Vagina (tissue), 2 donors: ENCODE measurements around the gene PCBP3. TPM values are rescaled to one million over a fixed set of nuclear protein-coding genes. Genes with fewer than 3 reads are reported as not detected.

Source experiments
- DNase-seq, 2 donors: peaks; one replicate each; pipeline ENCODE4 v3.0.0-alpha.2; 2017; ENCODE audit errors: extremely low spot score in 2 of 2
- H3K27ac ChIP-seq: fragments of 200-600 bp; sonication (generic); one replicate; pipeline ENCODE4 v1.5.1; 2019
- H3K27me3 ChIP-seq: fragments of 200-600 bp; sonication (generic); one replicate; pipeline ENCODE4 v1.5.1; 2019
- H3K36me3 ChIP-seq, 2 donors: fragments of 200-600 bp; sonication (generic); one replicate each; pipeline ENCODE4 v1.5.1; 2017 to 2019
- H3K4me1 ChIP-seq: fragments of 200-600 bp; sonication (generic); one replicate; pipeline ENCODE4 v1.5.1; 2019
- H3K4me3 ChIP-seq, 2 donors: fragments of 200-600 bp; sonication (generic); 1 replicate in 1 of 2; 2 replicates in 1 of 2; pipeline ENCODE4 v1.5.1; 2016 to 2019
- H3K9me3 ChIP-seq: fragments of 200-600 bp; sonication (generic); one replicate; pipeline ENCODE4 v1.5.1; 2019
- CTCF ChIP-seq, 3 experiments: fragments of 450-650 bp in 2 of 3; fragments of 200-600 bp in 1 of 3; sonication (generic) in 1 of 3; IDR thresholded peaks; one replicate each; pipeline ENCODE4 v1.5.1; 2017 to 2019; ENCODE audit warnings: antibody characterized with exemption in 3 of 3, mild to moderate bottlenecking in 2 of 3, moderate library complexity in 2 of 3
- POLR2A ChIP-seq, 2 donors: fragments of 450-650 bp; IDR thresholded peaks; one replicate each; pipeline ENCODE4 v1.6.1; 2017; ENCODE audit warnings: antibody characterized with exemption in 2 of 2, mild to moderate bottlenecking in 2 of 2, moderate library complexity in 2 of 2
- POLR2AphosphoS5 ChIP-seq, 2 donors: sonication (generic); formaldehyde crosslinking; IDR thresholded peaks; one replicate each; pipeline ENCODE4 v1.9.0; 2017; ENCODE audit warnings: antibody characterized with exemption in 2 of 2, mild to moderate bottlenecking in 2 of 2, low read depth in 1 of 2; ENCODE audit not compliant: insufficient read depth in 1 of 2
- intact Hi-C: fragments of 100-400 bp; cut with DNase I; formaldehyde crosslinking; loops from one replicate; pipeline ENCODE4 v1.15.1; 2023
- total RNA-seq: library from RNA; depleted of rRNA; stranded (reverse); fragments of >200 nt; gene quantifications from one replicate; pipeline ENCODE4 v1.2.3, GENCODE V29; 2016

Gene PCBP3
- total RNA-seq, 1 donor from 2014 or later: 4.9 TPM

GRCh38 chr21:45943630-45944540, 300.4 kb downstream of the PCBP3 start:
- no peaks in the 10 kb centered on the region for H3K9me3 ChIP-seq
- no peak overlapping the region for H3K4me3 ChIP-seq
- no peaks in the 10 kb centered on the region for H3K36me3 ChIP-seq
- DNase-seq: no peak
- H3K4me1 ChIP-seq: peaks cover 6% of the 10 kb centered on the region
- TF ChIP-seq POLR2AphosphoS5 (IDR thresholded peaks at IDR 0.05; ENCODE audit: insufficient read depth in 1 of 2, low read depth in 1 of 2): no peak
- TF ChIP-seq POLR2A (IDR thresholded peaks at IDR 0.05): no peak
- no peak for TF ChIP-seq CTCF (IDR thresholded peaks at IDR 0.05)
- no peaks in the 10 kb centered on the region for H3K27me3 ChIP-seq
- no peak overlapping the region for H3K27ac ChIP-seq
- intact Hi-C loops: no loop called here

GRCh38 chr21:45944601-45945000, 301.1 kb downstream of the PCBP3 start:
- intact Hi-C loops: no loop called here

GRCh38 chr21:45945066-45945867, 301.7 kb downstream of the PCBP3 start:
- Histone ChIP-seq H3K27me3 (no peaks in the 10 kb centered on the region), H3K4me1 (peaks cover 18% of the 10 kb centered on the region), H3K36me3 (no peaks in the 10 kb centered on the region), H3K9me3 (no peaks in the 10 kb centered on the region), H3K27ac (no peak overlapping the region), H3K4me3 (no peak overlapping the region)
- intact Hi-C loops: no loop called here
- no peak for DNase-seq
- TF ChIP-seq POLR2AphosphoS5 (IDR thresholded peaks at IDR 0.05; ENCODE audit: insufficient read depth in 1 of 2, low read depth in 1 of 2): no peak
- TF ChIP-seq POLR2A (IDR thresholded peaks at IDR 0.05): no peak
- no peak for TF ChIP-seq CTCF (IDR thresholded peaks at IDR 0.05)

More at GRCh38 chr21:45944601-45945000, 301.1 kb downstream of the PCBP3 start:
- Histone ChIP-seq H3K4me3 (no peak overlapping the region), H3K4me1 (peaks cover 12% of the 10 kb centered on the region), H3K27me3 (no peaks in the 10 kb centered on the region), H3K9me3 (no peaks in the 10 kb centered on the region), H3K36me3 (no peaks in the 10 kb centered on the region), H3K27ac (no peak overlapping the region)
- DNase-seq: no peak
- no peak for TF ChIP-seq POLR2AphosphoS5 (IDR thresholded peaks at IDR 0.05; ENCODE audit: insufficient read depth in 1 of 2, low read depth in 1 of 2)
- no peak for TF ChIP-seq POLR2A (IDR thresholded peaks at IDR 0.05)
- TF ChIP-seq CTCF (IDR thresholded peaks at IDR 0.05): no peak

- Histone ChIP-seq H3K27ac (no peak overlapping the region), H3K27me3 (no peaks in the 10 kb centered on the region), H3K4me3 (no peak overlapping the region), H3K36me3 (no peaks in the 10 kb centered on the region), H3K4me1 (peaks cover 24% of the 10 kb centered on the region), H3K9me3 (no peaks in the 10 kb centered on the region)
- TF ChIP-seq POLR2A (IDR thresholded peaks at IDR 0.05): no peak
- TF ChIP-seq POLR2AphosphoS5 (IDR thresholded peaks at IDR 0.05; ENCODE audit: insufficient read depth in 1 of 2, low read depth in 1 of 2): no peak
- TF ChIP-seq CTCF (IDR thresholded peaks at IDR 0.05): no peak
- DNase-seq: no peak
- intact Hi-C loops: no loop called here
These were observed 302.3 kb downstream of the PCBP3 start for GRCh38 chr21:45945868-45946210.
